HEK293 (cell line): ENCODE measurements around the gene HYOU1.

Experiments
- OSR2 ChIP-seq: fragments of 450-650 bp; formaldehyde crosslinking; IDR thresholded peaks from 2 replicates; pipeline ENCODE4 v1.5.1; 2016; ENCODE audit warnings: missing biosample characterization, missing genetic modification characterization
- SETDB1 ChIP-seq: IDR thresholded peaks from one replicate; pipeline ENCODE4 v1.6.1; 2017; ENCODE audit warnings: mild to moderate bottlenecking, low read length, moderate library complexity, mixed read lengths; ENCODE audit not compliant: insufficient read length
- ZBTB7A ChIP-seq: fragments of 450-650 bp; formaldehyde crosslinking; IDR thresholded peaks from 2 replicates; pipeline ENCODE4 v1.5.1; 2016; ENCODE audit warnings: low read depth, missing biosample characterization, missing genetic modification characterization
- ZFP3 ChIP-seq: fragments of 450-650 bp; formaldehyde crosslinking; IDR thresholded peaks from 2 replicates; pipeline ENCODE4 v1.5.1; 2016; ENCODE audit warnings: low read depth, missing biosample characterization, missing genetic modification characterization
- ZNF175 ChIP-seq: fragments of 450-650 bp; formaldehyde crosslinking; IDR thresholded peaks from 2 replicates; pipeline ENCODE4 v1.5.1; 2016; ENCODE audit warnings: missing biosample characterization, missing genetic modification characterization
- ZNF184 ChIP-seq: fragments of 450-650 bp; IDR thresholded peaks from 2 replicates; pipeline ENCODE4 v1.5.1; 2018; ENCODE audit warnings: missing biosample characterization, mild to moderate bottlenecking, missing genetic modification characterization
- ZNF19 ChIP-seq: fragments of 450-650 bp; formaldehyde crosslinking; IDR thresholded peaks from 2 replicates; pipeline ENCODE4; 2016; ENCODE audit warnings: missing biosample characterization, missing genetic modification characterization, low read depth
- ZNF292 ChIP-seq: fragments of 450-650 bp; formaldehyde crosslinking; IDR thresholded peaks from 2 replicates; pipeline ENCODE4 v1.5.1; 2016; ENCODE audit warnings: low read depth, missing biosample characterization, missing genetic modification characterization, borderline replicate concordance
- ZNF571 ChIP-seq: fragments of 450-650 bp; formaldehyde crosslinking; IDR thresholded peaks from 2 replicates; pipeline ENCODE4 v1.5.0; 2017; ENCODE audit warnings: missing biosample characterization, missing genetic modification characterization
- ZNF747 ChIP-seq: fragments of 450-650 bp; formaldehyde crosslinking; IDR thresholded peaks from 2 replicates; pipeline ENCODE4 v1.5.1; 2016; ENCODE audit warnings: missing biosample characterization, missing genetic modification characterization
- TF ChIP-seq, protein P1 (sequence below): fragments of 450-650 bp; formaldehyde crosslinking; IDR thresholded peaks from 2 replicates; pipeline ENCODE4 v1.5.1; 2016; ENCODE audit warnings: missing biosample characterization, missing genetic modification characterization
- TF ChIP-seq, protein P2 (sequence below): fragments of 450-650 bp; formaldehyde crosslinking; IDR thresholded peaks from 2 replicates; pipeline ENCODE4 v1.5.1; 2016; ENCODE audit warnings: missing biosample characterization, missing genetic modification characterization

DNA sequence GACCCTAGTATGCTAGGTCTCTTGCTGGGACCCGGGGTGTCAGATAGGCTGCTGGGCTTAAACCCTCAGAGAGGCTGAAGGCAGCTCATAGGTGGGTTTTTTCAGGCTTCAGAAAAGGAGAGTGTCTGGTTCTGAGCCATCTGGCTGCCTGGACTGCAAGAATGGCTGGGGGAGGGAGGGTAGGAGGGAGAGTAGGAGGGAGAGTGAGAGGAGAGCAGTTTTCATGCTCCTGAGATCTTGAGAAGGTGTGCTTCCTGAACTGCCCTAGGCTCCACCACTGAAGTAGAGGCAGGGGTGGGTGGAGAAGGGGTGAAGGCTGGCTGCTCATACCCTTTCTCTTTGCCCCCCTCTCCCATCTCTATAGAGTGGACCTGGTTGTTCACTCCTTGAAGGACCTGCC lies 32.3 kb upstream of the HYOU1 start:
- TF ChIP-seq, protein P1, sequence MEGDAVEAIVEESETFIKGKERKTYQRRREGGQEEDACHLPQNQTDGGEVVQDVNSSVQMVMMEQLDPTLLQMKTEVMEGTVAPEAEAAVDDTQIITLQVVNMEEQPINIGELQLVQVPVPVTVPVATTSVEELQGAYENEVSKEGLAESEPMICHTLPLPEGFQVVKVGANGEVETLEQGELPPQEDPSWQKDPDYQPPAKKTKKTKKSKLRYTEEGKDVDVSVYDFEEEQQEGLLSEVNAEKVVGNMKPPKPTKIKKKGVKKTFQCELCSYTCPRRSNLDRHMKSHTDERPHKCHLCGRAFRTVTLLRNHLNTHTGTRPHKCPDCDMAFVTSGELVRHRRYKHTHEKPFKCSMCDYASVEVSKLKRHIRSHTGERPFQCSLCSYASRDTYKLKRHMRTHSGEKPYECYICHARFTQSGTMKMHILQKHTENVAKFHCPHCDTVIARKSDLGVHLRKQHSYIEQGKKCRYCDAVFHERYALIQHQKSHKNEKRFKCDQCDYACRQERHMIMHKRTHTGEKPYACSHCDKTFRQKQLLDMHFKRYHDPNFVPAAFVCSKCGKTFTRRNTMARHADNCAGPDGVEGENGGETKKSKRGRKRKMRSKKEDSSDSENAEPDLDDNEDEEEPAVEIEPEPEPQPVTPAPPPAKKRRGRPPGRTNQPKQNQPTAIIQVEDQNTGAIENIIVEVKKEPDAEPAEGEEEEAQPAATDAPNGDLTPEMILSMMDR (tag by site-specific recombination) = no peak
- TF ChIP-seq, protein P2, sequence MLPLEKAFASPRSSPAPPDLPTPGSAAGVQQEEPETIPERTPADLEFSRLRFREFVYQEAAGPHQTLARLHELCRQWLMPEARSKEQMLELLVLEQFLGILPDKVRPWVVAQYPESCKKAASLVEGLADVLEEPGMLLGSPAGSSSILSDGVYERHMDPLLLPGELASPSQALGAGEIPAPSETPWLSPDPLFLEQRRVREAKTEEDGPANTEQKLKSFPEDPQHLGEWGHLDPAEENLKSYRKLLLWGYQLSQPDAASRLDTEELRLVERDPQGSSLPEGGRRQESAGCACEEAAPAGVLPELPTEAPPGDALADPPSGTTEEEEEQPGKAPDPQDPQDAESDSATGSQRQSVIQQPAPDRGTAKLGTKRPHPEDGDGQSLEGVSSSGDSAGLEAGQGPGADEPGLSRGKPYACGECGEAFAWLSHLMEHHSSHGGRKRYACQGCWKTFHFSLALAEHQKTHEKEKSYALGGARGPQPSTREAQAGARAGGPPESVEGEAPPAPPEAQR = no peak
- no peak for TF ChIP-seq ZNF175 (tag by site-specific recombination)
- no peak for TF ChIP-seq ZFP3 (tag by site-specific recombination)
- no peak for TF ChIP-seq ZNF747 (tag by site-specific recombination)
- no peak for TF ChIP-seq ZNF19
- no peak for TF ChIP-seq SETDB1
- TF ChIP-seq ZNF292 = no peak
- TF ChIP-seq ZNF184 (tag by site-specific recombination) = no peak
- TF ChIP-seq OSR2 (tag by site-specific recombination) = no peak
- no peak for TF ChIP-seq ZBTB7A (tag by site-specific recombination)
- TF ChIP-seq ZNF571 (tag by site-specific recombination) = no peak
